SH-SY5Y (cell line): ENCODE results near the gene PHEX.

Experiments
- GATA2 ChIP-seq: IDR thresholded peaks from 2 replicates; pipeline ENCODE4 v1.6.1; 2011; ENCODE audit warnings: mild to moderate bottlenecking, low read depth, low read length
- GATA3 ChIP-seq: IDR thresholded peaks from 2 replicates; pipeline ENCODE4 v1.6.1; 2011; ENCODE audit warnings: low read depth, mild to moderate bottlenecking, low read length, moderate library complexity

The PHEX gene

DNA sequence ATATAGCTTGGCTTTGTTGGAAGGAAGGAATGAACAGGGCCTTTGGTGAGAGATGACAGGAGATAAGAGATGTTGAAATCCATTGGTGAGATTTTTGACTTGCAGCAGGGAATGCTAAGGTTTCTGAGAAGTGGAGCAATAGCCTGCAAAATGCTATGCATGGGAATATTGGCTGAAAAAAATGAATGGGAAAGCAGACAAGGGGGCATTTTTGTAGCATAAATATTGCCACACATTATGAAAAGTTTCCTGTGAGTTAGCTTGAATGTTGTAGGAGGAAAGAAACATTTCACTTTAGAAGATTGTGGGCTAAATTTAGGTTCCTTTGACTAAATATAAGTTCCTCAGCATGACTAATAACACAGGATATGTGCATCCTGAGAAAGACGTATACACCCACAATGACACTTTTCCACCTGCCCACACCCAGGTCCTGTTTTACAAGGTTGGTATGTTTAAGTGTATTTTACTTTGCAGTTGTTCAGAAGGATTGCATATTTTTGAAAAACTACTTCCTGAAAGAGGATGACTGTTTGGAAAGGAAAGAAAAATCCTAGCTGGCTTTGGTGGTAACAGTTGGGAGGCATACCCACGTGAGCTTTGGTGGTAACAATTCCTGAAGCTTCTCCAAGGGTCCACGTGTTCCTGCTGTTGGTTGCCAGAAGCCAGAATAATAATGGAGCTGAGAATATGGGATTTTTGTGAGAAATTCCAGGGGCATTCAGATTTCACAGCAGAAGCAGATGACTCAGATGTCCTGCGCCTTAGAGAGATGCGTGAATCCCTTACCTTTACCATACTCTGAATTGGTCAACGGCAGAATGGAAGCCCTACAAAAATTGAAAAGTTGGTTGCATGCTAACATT, 28.5 kb downstream of the PHEX start:
- no peak for TF ChIP-seq GATA3
- TF ChIP-seq GATA2: no peak

DNA sequence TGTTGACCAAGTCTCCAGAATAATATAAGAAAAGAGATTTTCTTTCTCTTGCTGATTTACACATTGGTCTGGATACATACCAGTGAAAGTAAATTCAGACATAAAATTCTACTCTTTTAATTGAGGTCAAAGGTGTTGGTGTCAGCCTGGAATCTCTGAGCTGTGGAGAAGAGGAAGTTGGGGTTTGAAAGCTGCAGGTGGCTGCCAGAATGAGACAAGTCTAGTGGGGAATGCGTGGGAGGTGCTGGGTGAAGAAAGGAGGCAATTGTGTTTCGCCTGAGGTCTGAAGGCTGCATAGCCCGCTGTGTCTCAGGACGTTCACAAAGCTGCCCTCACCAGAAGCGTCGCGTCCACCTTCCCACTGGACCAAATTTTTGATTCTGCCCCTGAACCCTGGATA, 31.2 kb downstream of the PHEX start:
- TF ChIP-seq GATA3: no peak
- TF ChIP-seq GATA2: no peak

DNA sequence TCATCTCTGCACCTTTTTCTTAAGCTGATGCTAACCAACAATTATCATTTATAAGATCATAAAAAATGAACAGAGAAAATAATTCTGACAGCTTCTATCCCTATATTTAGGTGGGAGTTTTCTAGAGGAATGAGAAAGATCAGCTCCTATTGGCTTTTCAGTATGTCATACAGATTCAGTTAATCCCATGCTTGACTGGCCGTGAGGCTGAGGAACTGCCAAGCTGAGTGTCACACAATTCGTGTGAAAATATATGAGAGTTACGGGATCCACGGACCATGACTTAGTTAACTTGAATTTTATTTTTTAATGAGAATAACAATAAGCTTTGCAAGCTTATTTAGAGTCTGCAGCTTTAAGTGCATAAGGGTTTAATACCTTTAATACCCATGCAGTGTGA, 37.5 kb downstream of the PHEX start:
- TF ChIP-seq GATA2 (no peak), GATA3 (no peak)

DNA sequence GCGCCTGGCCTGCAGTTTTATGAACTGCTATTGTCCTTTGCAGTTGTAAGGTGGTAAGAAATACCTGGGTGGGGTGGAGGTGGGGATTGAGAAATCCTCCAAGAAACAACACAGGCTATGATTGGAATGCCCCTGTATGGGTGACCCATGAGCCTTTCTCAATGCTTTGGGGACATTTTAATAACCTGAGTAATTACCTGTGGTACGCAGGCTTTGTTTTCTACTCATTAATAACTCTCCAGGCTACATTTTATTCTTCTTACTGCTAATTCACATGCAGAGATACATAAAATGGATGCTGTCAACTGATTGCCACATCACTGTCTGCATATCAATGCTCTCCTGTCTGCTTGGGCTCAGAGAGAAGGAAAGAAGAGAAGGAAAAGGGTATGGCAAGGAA, 41.8 kb downstream of the PHEX start:
- TF ChIP-seq GATA2 (no peak), GATA3 (no peak)

DNA sequence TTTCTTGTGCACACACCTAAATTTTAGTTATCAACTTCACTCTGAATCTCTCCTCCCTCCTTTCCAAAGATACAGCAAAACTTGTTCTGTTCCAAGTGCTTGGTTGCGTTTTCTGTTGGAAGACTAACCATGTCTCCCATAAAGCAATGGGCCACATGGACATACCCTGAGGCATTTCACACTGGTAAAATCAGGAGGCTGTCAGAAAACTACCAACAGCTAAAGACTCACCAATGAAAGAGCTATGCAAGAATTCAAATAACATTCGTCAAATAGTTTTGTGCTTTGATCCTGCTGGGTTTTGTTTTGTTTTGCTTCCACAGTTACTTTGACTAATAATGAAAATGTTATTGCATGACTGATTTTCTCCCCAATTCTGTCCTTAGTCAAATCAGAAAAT, 46.0 kb downstream of the PHEX start:
- TF ChIP-seq GATA2: no peak
- TF ChIP-seq GATA3: no peak

DNA sequence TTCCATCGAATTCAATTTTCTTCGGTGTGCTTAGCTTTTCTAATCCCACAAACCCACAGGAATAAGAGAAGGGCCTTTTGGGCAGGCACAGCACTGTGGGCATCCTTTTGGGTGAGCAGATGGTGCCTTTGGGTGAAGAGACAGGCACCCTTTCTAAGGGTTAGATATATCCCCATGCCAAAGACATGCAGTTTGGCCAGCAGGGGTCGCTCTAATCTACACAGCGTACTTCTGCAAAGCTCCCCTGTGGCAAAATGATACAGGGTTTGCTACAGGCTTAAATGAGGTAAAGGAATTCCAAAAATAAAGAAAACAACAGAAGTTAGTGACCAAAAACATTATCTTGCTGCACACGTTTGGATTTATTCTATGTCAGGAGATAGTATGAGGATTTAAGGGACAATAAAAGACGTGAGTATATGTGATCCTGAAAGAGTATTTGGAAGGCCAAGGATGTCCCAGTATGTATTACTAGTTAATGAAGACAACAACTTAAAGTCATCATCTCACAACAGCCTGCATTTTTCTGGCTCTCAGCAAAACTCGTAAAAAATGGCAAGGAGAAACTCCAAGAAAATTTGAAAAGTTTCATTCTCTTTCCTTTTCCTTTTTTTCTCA, 49.5 kb downstream of the PHEX start:
- no peak for TF ChIP-seq GATA2
- no peak for TF ChIP-seq GATA3

DNA sequence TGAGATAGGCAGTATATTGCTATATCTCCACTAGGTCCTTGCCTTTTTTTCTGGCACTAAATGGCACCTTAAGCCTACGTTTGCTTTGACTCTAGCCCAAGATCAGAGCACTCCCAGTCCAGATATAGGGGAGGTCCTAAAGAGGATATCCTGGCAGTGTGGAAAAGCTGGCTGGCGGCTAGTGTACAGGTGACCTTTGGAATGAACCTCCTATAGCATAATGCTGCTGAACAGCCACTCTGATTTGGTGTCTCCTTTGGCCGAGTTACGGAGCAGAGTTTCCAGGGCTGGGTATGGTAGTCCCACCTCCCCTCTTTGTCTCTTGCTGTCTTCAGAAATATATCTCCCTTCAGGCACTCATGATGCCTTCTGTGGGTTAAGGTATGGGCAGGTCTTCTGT, 53.9 kb downstream of the PHEX start:
- TF ChIP-seq GATA3 (no peak), GATA2 (no peak)

DNA sequence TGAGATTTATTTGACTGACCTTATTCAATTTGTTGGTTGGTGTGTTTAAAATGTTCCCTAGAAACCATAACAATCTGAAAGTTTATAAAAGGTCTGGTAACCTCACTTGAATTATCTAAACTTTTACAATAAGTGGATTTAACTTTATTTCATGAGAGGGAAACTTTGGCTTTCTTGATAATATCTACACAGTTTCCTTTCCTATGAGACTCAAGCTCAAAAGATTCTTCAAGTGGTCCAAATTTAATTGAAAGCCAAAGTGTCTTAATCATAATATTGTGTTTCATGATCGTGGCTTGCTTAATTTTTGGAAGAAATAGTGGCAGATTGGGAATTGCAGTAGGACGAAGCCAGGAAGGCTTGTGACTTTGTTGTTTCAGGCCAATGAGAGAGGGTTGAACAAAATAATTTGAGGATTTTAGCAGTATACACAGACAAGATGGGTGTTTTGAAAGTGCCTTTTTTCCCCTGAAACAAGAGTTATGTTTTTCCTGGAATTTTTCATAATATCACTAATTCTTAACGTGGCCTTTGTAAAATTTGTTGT, 55.0 kb downstream of the PHEX start:
- TF ChIP-seq GATA3 (no peak), GATA2 (no peak)

DNA sequence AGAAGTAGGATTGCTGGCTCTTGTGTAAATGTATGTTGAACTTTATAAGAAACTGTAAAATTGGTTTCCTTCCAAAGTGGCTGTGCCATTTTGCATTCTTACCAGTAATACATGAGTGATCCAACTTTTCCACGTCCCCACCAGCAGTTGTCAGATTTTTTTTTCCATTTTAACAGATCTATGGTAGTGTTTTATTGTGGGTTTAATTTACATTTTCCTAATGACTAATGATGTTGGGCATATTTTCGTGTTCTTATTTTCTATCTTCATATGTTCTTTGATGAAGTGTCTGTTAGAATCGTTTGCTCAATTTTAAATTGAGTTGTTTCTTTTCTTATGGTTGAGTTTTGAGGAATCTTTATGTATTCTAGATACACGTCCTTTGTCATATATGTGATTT, 56.2 kb downstream of the PHEX start:
- no peak for TF ChIP-seq GATA3
- TF ChIP-seq GATA2: no peak

DNA sequence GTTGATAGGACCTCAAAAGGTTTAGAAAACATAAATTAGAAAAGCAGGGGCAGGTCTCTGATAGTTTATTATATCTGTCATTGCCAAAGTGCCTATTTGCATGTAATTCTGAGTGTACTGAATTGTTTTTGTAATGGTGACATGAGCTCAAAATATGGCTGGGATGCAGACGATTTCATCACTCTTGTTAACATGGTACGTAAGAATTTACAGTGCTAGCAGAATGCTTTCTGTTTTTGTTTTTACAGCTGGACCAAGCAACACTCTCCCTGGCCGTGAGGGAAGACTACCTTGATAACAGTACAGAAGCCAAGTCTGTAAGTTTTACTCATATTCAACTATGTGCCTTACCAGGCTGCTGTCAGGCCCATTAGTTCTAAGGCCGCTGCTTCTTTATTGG, 58.1 kb downstream of the PHEX start:
- TF ChIP-seq GATA3: no peak
- no peak for TF ChIP-seq GATA2

DNA sequence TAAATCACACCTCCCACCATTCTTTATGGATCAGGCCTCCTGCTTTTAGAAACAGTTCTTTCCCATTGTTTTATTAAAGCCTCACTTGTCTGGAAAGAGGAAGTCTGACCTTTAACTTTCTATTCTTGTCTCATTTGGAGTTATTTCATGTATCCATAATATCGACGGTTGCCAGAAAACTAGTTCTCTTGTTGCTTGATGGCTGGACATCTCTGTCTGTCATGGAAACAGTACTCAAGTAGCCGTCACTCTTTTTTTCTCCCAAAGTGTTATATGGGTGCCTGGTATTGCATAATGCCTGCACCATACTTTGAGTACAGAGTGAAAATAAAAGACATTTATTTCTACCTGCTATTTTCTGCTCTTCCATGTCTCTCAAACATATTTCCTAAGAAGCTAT, 61.4 kb downstream of the PHEX start:
- TF ChIP-seq GATA2: no peak
- TF ChIP-seq GATA3: no peak

DNA sequence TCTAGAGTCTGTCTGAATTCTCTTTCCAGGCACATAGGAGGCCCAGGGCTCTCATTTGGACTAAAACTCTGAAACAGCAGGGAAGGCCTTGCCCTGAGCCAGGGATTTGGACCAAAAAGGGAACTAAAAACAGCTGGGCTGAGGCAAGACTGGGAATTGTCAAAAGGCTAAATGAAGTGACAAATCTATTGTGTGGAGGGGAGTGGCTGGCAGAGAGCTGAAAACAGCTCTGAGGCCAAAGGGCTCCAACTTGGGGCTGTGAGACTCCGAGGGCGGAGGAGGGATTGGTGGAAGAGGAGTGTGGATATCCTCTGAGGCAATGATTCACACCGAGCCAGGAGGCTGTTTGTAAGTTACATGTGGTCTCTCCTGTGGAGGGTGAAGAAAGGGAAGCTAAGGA, 63.2 kb downstream of the PHEX start:
- TF ChIP-seq GATA2: no peak
- no peak for TF ChIP-seq GATA3

DNA sequence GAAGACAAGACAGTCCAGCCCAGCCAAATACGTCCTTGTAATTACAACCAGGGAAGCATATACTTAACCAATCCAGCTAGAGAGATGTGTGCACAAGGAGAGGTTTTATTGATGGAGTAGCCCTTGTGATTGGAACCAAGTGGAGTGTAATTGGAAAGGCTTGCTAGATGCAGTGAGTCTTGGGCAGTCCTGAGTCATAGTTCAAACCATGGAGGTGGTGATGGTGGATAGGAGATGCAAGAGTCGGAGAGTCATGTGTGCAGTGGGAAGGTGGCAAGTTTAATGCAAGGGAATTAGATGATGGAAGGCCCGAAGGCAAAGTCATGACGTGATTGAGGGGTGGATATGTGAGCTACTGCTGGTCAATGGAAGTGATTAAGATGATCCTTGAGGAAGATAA, 63.7 kb downstream of the PHEX start:
- TF ChIP-seq GATA3: no peak
- TF ChIP-seq GATA2: no peak

DNA sequence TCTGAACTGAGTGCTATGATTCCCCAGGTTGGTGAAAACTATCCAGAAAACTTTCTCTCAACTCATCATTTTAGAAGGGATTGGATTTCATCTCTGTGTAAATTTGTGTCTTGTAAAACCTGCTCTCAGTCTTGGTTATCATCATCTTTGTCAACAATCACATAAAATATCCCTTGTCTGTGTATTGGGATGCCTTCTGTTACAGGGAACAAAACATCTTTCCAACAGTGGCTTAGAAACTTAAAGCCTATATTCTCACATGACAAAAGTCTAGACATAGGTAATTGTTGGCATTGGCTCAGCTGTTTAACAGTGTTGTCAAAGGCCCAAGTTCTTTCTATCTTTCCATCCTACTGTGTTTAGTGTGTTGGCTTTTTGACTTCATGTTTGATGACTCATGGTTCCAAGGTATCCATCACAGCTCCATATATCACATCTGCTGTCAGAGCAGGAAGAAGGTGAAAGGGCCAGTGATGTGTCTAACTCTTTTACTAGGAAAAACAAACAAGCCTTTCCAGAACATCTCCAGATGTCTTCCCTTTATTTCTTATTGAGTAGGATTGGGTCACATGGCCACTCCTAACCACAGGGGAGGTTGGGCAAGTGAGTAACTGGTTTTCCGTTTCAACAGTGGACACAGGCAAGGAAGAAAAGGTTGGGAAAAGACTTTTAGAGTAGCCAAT, 65.0 kb downstream of the PHEX start:
- TF ChIP-seq GATA3 (no peak), GATA2 (no peak)
